HK-2 (cell line): ENCODE measurements around the gene ASIC4.
A peak's percentile ranks its signal among the peaks of the same experiment; 100 is the strongest.

Experiments
- DNase-seq: peaks from one replicate; pipeline ENCODE4 v3.0.0-alpha.2; 2018; ENCODE audit not compliant: unreplicated experiment

The ASIC4 gene, protein sequence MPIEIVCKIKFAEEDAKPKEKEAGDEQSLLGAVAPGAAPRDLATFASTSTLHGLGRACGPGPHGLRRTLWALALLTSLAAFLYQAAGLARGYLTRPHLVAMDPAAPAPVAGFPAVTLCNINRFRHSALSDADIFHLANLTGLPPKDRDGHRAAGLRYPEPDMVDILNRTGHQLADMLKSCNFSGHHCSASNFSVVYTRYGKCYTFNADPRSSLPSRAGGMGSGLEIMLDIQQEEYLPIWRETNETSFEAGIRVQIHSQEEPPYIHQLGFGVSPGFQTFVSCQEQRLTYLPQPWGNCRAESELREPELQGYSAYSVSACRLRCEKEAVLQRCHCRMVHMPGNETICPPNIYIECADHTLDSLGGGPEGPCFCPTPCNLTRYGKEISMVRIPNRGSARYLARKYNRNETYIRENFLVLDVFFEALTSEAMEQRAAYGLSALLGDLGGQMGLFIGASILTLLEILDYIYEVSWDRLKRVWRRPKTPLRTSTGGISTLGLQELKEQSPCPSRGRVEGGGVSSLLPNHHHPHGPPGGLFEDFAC

DNA sequence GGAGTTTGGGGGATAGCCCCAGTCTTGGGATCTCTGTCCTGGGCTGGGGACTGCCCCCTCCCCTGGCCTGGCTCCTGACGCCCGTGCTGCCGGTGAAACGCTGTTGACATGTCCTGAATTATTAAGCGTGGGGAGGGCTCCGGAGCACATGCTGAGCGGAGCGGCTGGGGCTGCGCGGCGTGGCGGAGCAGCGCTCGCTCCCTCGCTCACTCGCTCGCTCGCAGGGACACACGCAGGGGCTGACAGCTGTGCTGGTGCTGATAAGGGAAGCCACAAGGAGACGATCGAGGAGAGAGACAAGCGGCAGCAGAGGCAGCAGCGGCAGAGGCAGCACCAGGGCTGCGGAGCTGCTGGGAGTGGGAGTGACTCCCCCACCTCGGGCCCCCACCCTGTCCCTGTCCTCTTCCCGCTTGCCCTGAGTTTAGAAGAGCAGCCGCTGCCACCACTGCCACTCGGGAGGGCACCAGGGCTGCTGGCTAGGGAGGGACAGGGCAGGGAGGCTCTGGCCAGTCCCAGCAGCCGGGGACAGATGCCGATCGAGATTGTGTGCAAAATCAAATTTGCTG, at the start of gene ASIC4:
Gene ASIC4 (plus strand): TSS at position 287 of the 566 bp plus-strand sequence. CDS start 243 bp downstream, at position 530.
- DNase-seq: no peak

DNA sequence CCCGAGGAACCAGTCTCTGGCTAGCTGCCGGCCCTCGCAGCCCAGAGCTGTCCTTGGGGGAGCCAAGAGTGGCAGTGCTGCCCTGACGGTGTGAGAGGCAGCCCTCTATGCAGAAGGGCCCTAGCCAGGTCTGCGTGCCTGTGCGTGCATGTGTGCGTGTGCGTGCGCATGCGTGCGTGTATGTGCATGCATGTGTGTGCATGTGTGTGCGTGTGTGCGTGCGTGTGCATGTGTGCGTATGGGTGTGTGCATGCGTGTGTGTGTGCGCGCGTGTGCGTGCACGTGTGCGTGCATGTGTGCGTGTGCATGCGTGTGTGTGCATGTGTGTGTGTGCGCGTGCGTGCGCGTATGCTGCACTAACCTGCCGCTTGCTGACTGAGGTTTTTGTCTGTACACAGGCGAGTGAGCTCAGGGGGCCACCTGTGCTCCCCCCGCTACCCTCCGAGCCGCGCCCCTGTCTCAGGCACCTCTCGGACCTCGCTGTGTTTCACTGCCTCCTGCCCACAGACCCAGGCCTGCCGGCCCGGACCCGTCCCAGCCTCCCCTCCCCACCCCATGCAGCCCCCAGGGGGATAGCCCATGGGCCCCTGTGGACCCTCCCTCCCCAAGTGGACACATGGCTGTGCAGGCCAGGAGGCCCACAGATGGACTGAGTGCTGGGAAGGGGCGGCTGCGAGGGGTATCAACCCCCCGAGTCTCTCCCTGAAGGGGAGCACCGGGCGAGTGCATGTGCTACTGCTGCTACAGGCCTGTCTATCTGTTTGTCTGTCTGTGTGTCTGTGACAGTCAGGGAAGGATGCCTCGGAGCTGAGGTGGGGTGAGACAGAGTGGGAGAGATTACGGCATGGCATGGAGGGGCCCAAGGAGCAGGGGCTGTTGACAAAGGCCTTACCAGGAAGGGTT, 48.4 kb upstream of the ASIC4 start:
- DNase-seq: no peak

DNA sequence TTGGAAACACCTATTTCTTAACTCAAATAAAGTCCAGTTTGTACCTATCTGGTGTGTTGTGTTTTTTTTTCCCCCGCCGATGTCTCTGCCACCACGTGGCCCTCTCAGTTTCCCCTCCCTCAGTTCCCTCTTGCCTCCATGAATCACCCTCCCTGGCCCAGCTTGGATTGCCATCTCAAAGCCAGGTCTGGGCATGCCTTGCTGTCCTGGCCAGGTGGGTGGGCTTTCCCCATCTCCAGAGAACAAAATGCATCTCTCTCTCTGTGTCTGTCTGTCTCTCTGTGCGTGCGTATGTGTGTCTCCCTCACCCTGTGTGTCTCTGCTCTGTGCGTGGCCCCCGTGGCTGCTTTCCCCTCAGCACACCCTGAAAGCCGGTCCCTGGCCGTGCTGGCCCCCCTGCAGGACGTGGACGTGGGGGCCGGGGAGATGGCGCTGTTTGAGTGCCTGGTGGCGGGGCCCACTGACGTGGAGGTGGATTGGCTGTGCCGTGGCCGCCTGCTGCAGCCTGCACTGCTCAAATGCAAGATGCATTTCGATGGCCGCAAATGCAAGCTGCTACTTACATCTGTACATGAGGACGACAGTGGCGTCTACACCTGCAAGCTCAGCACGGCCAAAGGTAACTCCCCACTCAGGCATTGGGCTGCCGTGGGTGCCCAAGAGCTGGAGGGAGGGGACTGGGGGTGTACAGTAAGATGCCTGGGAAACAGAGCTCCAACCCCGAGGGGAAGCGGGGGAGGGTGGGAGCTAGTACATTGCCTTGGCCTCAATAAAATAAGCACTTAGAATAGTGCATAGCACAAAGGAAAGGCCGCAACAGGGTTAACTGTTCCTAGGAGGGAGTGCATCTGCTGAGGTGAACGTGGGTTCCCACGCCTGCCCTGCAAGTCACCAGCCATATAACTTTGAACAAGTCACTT, 47.2 kb upstream of the ASIC4 start:
- DNase-seq: no peak

DNA sequence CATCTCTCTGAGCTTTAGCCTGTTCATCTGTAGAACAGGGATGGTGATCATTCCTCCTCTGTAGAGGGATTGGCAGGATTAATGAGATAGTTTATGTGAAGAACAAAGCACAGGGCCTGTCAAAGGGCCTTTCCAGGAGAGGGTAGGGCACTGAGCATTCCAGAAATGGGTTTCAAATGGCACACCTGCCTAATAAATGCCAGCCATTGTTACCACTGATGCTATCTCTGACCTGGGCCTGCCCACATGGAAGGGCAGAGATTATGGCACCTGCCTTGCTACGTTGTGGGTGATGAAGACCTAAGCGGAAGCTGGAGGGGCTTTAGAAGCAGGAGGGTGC, 46.6 kb upstream of the ASIC4 start:
- no peak for DNase-seq

DNA sequence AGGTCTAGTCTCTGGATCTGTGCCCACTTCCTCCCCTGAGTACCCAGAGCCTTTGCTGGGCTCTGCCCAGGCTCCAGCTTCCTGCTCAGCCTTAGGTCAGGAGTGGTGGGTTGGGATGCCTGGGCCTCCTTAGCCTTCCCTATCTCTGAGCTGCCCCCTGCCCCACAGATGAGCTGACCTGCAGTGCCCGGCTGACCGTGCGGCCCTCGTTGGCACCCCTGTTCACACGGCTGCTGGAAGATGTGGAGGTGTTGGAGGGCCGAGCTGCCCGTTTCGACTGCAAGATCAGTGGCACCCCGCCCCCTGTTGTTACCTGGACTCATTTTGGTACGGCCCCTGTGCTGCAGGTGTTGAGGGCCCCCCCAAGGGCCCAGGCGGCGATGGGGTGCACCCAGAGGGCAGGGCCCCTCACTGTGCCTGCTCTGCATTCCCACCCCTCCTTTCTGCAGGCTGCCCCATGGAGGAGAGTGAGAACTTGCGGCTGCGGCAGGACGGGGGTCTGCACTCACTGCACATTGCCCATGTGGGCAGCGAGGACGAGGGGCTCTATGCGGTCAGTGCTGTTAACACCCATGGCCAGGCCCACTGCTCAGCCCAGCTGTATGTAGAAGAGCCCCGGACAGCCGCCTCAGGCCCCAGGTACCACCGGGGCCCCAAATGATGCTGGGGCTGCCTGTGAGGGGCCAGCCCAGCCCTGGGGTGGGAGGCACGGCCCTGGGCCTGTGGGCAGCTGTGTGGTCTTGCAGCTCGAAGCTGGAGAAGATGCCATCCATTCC, 45.7 kb upstream of the ASIC4 start:
- DNase-seq: no peak

DNA sequence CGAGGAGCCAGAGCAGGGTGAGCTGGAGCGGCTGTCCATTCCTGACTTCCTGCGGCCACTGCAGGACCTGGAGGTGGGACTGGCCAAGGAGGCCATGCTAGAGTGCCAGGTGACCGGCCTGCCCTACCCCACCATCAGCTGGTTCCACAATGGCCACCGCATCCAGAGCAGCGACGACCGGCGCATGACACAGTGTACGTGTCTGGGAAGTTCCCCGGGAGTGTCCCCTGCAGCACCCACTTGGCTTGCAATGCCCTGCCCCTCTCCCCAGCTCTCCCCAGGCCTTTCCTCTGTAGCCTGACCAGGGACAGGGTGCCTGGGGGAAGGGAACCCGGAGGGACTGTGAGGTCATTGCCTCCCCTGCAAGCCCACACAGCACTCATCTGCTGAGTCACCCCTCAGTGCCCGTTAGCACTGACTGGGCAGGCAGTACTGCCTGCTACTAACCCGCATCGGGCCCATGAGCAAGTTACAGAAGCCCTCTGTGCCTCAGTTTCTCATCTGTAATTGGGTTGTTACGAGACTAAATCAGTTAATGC, 45.0 kb upstream of the ASIC4 start:
- DNase-seq: peak; percentile 81

DNA sequence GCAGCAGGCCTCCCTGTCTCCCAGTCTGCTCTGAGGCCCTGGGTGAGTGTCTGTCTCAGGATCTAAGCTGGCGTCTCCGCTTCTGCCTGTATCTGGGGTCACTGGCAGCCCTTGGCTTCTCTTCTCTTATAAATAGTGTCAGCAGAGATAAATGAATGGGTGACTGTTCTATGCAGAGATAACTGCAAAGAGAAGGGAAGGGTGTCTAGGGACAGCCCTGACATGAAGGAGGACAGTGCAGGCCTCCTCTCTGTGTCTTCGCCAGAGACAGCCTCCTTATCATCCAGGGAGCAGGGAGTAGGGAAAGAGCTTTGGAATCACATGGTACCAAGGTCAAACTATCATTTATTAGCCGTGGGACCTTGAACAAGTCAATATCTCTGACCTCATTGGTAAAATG, 43.9 kb upstream of the ASIC4 start:
- DNase-seq: no peak

DNA sequence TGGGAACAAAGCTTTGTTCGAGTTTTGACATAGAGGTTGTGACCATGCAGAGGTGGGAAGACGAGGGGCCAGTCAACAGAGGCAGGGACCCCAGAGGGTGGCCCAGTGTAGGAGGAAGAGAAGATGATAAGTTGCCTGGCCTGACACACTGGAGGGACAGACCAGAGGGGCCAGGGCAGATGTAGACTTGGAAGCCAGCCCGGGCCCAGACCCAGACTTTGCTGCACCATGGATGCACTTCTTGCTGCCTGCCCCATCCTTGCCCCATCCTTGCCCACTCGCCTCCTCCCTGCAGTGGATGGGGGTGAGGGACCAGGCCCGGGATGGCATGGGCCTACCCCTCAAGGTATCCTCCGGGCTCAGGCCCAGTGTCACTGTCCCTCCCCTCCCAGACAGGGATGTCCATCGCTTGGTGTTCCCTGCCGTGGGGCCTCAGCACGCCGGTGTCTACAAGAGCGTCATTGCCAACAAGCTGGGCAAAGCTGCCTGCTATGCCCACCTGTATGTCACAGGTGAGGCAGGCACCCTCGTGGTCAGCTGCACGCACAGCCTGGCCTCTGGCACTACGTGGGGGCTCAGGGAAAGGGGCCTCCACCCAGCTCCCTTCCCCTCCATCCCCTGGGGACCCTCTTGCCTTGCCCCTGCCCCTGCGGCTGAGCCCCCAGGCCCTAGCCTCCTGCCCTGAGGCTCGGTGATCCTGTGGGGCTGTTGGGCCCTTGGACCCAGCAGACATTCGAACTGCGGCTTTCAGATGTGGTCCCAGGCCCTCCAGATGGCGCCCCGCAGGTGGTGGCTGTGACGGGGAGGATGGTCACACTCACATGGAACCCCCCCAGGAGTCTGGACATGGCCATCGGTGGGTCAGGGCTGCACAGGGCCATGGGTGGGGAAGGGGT, 42.6 kb upstream of the ASIC4 start:
- DNase-seq: no peak

DNA sequence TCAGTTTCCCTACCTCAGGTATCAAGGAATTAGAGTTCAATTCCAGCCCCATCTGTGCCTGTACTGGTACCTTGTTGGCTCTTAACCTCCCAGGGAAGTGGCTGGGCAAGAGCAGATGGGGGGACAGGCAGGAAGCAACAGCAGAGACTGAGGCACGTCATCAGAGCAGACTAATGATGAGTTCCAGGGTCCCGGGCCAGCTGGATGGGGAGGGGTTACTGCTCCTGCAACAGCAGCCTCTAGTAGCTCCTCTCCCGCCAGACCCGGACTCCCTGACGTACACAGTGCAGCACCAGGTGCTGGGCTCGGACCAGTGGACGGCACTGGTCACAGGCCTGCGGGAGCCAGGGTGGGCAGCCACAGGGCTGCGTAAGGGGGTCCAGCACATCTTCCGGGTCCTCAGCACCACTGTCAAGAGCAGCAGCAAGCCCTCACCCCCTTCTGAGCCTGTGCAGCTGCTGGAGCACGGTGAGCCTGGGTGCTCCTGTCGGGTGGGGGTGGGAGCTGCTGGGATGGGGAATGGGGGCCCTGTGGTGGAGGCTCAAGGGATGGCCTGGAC, 41.6 kb upstream of the ASIC4 start:
- DNase-seq: no peak

DNA sequence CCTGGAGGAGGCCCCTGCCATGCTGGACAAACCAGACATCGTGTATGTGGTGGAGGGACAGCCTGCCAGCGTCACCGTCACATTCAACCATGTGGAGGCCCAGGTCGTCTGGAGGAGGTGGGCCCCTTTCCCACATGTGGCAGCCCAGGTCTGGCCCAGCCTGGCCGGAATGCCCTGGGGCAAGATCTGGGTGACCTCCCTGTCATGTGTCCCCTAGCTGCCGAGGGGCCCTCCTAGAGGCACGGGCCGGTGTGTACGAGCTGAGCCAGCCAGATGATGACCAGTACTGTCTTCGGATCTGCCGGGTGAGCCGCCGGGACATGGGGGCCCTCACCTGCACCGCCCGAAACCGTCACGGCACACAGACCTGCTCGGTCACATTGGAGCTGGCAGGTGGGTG, 40.8 kb upstream of the ASIC4 start:
- DNase-seq: no peak

DNA sequence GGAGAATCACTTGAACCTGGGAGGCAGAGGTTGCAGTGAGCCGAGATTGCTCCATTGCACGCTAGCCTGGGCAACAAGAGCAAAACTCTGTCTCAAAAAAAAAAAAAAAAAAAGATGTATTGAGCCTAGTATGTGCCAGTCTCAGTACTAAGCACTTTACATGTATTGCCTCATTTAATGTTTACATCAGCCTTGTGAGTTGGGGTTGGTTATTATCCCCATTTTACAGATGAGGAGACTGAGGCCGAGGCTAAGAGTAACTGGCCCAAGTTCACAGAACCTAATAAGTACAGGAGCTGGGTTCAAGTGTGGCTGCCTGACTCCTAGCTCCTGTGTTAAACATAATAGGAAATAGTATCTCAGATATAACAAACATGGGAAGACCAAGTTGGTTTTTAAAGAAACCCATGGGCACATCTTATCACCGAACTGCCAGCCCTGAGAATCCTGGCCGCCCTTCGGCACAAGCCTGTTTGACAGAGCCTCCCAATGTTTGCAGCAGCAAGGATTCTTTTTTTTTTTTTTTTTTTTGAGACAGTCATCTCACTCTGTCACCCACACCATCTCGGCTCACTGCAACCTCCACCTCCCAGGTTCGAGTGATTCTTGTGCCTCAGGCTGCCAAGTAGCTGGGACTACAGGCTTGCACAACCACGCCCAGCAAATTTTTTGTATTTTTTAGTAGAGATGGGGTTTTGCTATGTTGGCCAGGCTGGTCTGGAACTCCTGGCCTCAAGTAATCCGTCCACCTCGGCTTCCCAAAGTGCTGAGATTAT, 39.8 kb upstream of the ASIC4 start:
- no peak for DNase-seq

DNA sequence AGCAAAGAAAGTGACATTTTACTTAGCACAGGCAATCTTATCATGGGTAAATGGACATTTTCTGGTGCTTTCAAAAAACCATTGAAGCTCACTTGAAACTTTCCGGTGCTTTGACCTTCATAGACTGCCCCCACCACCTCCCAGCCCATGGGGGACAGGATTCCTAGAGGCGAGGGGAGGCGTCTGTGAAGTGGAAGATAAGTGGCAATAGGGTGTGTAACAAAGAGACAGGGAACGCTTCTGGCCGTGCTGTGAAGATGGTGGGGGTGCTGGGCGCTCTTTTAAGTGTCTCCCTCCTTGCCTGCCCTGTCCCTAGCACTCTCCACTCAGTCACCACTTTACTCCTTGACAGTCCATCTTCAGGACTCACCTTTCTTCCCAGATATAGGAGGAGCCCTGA, 39.0 kb upstream of the ASIC4 start:
- no peak for DNase-seq

DNA sequence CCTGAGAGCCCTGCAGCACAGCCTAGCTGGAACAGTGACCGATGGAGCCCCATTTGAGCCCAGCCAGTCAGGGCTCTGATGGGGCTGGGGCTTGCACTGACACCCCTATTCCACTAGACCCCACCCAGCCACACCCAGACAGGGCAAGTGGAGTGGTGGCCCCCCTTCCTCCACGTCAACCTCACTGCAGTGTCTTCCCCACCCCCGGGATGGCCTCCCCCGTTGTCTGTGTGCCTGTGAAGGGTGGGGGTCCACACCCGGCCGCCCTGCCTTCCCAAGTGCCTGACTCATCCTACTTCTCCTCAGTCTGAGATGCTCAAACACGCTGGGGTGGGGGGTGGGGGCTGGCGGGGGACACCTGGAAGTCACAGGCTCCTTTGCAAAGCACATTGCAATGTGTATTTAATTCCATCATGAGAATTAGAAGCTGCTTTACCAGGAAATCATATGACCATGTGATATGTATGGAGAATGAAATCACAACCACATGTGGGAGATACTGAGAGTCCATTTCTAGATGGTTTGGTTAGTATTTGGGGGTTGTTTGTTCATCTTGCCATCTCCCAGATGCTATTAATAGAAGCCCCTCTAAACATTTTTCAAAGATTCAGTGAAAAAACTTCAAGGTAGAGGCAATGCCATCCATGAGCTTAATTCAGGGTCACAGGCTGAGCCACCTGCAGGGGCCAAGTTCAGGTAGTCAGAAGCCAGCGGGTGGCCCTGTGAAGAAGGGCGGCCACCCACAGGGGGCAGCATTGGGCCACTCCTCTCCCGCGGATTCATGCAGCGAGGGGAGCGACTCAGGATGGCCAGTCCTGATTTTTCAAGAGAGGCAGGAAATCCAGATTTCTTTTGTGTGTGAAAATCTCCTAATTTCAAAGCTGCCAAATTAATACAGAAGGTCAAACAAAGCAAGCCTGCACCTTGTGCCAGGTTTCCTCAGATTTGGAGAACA, 38.3 kb upstream of the ASIC4 start:
- peak; percentile 47 for DNase-seq

DNA sequence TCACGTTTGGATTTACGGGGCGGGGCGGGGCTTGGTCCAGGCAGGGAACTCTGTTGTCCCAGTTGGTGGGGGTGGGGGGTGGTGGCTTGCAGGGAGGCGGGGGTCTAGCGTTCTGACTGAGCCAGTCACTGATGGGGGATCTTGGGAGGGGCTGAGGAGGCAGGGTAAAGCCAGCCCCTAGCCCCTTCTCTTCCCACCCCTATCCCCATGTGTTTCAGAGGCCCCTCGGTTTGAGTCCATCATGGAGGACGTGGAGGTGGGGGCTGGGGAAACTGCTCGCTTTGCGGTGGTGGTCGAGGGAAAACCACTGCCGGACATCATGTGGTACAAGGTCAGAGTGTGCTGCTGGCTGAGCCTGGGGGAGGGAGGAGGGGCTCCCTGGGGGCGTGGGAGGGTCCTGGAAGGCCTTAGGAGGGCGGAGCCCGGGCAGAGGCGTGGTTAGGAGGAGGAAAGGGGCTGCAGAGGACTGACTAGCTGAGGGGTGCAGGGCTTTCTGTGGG, 37.6 kb upstream of the ASIC4 start:
- DNase-seq: no peak

DNA sequence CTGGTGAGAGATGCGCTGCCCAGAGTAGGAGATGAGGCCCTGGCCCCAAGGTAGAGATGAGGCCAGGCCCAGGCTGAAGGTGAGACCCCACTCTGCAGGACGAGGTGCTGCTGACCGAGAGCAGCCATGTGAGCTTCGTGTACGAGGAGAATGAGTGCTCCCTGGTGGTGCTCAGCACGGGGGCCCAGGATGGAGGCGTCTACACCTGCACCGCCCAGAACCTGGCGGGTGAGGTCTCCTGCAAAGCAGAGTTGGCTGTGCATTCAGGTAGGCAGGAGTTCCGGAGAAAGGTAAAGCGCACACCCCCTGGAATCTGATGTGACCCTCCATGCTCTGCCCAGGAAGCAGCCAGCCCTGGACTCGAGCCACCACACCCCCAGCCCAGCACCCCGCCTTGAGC, 37.1 kb upstream of the ASIC4 start:
- no peak for DNase-seq

DNA sequence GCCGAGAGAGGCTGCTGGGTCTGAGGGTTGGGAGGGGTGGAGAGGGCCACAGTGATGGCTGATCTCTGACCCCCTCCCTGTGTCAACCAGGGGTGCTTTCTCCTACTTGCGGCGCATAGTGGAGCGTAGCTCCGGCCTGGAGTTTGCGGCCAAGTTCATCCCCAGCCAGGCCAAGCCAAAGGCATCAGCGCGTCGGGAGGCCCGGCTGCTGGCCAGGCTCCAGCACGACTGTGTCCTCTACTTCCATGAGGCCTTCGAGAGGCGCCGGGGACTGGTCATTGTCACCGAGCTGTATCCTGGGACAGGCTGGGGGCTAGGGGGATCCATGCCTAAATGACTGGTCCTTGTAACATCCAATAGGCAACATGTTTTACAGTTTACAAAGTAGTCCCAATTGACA, 36.5 kb upstream of the ASIC4 start:
- no peak for DNase-seq

DNA sequence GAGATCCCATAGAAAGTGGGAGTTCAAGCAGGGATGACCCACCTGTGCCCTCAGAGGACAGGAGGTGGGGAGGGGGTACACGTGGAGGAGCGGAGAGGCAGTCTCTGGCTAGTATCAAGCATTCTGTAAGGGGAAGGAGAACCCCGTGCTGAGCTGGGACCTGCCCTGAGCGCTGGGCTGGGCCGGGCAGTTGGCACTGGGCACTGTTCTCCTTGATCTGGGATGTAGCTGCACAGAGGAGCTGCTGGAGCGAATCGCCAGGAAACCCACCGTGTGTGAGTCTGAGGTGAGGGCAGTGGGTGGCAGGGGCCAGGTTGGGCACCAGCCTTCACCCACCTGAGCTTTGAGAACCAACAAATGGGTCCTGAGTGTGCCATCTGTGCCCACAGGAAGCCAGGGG, 35.4 kb upstream of the ASIC4 start:
- no peak for DNase-seq
